ENCODE data around the gene ARHGEF4.

Gene ARHGEF4

DNA sequence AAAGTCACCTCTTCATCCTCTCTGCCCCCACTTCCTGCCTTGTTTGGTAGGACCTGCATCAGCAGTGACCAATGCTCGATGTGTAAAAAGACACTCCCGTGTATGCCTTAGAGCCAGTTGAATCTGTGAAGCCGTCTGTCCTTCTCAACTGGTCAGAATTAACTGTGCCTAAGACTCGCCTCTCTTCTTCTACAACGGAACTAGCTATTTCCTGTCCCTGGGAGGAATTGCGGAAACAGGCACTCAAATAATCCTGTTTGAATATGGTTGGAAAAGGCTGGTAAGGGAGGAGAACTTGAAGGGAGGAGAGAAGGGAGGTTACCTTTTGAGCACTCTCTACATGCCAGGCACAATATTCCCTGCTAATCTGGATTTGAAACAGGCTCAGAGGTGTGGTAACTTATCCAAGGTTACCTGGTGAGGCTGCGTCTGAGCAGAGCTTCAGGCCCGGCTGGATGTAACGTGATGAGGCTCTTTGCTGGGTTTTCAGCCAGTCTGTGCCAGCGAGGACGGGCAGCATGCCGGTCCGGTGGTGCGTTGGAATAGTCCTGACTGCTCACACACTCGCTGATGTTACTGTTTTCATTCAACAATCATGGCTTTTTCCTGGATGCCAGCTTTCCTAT lies 129.5 kb downstream of the ARHGEF4 start:
- CTCF ChIA-PET, result interaction anchor here (1.4 kb wide), 1 partner anchor 169 kb away, joined by 3 read pairs; no protein-coding TSS in a partner anchor
- POLR2A ChIA-PET, result no interaction called here
- DNase-seq (ENCODE audit: extremely low spot score), result no peak
- TF ChIP-seq, protein P1, sequence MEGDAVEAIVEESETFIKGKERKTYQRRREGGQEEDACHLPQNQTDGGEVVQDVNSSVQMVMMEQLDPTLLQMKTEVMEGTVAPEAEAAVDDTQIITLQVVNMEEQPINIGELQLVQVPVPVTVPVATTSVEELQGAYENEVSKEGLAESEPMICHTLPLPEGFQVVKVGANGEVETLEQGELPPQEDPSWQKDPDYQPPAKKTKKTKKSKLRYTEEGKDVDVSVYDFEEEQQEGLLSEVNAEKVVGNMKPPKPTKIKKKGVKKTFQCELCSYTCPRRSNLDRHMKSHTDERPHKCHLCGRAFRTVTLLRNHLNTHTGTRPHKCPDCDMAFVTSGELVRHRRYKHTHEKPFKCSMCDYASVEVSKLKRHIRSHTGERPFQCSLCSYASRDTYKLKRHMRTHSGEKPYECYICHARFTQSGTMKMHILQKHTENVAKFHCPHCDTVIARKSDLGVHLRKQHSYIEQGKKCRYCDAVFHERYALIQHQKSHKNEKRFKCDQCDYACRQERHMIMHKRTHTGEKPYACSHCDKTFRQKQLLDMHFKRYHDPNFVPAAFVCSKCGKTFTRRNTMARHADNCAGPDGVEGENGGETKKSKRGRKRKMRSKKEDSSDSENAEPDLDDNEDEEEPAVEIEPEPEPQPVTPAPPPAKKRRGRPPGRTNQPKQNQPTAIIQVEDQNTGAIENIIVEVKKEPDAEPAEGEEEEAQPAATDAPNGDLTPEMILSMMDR (IDR thresholded peaks at IDR 0.05; ENCODE audit: control extremely low read depth, extremely low read depth, low read depth, missing control alignments), result no peak

DNA sequence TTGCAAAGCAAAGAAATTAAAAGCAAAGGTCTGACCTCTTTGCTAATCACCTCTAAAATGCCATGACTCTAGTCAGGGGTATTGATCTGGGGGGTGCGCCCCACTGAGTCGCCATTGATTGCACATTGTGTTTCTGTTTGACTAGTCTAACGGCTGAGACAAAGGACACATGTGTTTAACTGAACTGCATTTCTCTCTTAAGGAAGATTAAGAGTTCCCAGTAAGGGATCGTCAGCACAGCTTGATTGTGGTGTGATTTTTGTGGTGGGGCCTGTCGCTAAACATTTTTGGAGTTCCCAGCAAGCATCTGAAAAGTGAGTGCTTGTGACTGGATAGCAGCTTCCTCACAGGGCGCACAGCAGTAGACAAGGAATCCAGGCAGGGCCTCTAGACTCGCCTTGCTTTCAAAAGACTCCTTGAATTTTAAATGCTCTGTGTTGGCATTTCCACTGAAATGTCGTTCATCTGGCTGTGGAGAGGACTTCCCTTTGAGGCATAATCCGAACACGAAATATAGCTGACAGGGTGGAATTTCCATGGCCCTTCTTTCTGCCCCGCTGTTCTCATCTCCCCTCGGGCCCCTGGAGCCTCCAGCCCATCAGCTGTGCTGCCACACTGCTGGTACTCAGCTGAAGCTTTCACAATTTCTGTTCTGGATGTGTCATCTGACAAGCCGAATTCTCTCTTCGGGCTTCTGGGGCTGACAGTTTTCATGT lies 130.2 kb downstream of the ARHGEF4 start:
- CTCF ChIA-PET, result interaction anchor here (1.4 kb wide), 1 partner anchor 169 kb away, joined by 3 read pairs; no protein-coding TSS in a partner anchor
- POLR2A ChIA-PET, result no interaction called here
- no peak for DNase-seq (ENCODE audit: extremely low spot score)
- TF ChIP-seq, protein P1 (IDR thresholded peaks at IDR 0.05; ENCODE audit: control extremely low read depth, extremely low read depth, low read depth, missing control alignments), result no peak

DNA sequence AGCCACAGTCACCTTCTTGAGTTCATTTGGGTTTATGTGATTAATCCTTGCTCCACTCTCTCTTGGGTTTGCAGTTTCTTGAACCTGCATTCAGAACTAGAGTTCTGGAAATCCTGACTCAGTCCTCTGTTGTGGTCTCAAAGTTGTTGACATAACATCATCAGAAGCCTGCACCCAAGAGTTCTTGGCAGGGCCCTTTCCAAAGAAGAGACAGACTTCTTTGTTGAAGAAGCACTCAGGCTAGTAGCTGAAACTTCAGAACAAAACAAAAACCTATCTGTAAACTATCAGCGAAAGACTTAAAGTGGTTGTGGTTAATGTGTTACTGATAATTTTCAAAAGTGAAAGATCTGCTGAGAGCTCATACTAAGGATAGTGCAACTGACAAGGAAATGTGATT lies 135.7 kb downstream of the ARHGEF4 start:
- no peak for DNase-seq (ENCODE audit: extremely low spot score)
- ChIA-PET POLR2A (no interaction called here), CTCF (interaction anchor here (1.3 kb wide), 1 partner anchor 52 kb away, joined by 4 read pairs; no protein-coding TSS in a partner anchor)
- TF ChIP-seq, protein P1 (IDR thresholded peaks at IDR 0.05; ENCODE audit: control extremely low read depth, extremely low read depth, low read depth, missing control alignments), result no peak

DNA sequence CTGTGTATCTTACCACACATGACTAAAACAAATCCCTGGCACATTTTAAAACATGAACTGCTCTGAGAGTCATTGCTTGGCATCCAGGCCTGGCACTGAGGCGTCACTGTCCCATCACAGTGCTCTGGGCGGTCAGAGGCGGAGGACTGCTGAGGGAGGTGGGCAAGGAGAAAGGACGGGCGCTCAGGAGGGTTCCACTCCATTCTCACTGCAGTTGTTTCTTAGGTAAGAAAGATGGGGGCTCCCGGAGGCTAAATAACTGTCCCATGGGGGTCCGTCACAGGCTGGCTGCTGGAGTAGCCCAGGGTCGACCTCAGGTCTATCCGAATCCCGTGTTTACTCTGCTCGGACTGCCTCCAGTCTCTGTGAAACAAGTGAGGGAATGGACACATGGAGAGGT lies 139.0 kb downstream of the ARHGEF4 start:
- TF ChIP-seq, protein P1 (IDR thresholded peaks at IDR 0.05; ENCODE audit: control extremely low read depth, extremely low read depth, low read depth, missing control alignments), result no peak
- CTCF ChIA-PET, result no interaction called here
- POLR2A ChIA-PET, result no interaction called here
- DNase-seq (ENCODE audit: extremely low spot score), result no peak

DNA sequence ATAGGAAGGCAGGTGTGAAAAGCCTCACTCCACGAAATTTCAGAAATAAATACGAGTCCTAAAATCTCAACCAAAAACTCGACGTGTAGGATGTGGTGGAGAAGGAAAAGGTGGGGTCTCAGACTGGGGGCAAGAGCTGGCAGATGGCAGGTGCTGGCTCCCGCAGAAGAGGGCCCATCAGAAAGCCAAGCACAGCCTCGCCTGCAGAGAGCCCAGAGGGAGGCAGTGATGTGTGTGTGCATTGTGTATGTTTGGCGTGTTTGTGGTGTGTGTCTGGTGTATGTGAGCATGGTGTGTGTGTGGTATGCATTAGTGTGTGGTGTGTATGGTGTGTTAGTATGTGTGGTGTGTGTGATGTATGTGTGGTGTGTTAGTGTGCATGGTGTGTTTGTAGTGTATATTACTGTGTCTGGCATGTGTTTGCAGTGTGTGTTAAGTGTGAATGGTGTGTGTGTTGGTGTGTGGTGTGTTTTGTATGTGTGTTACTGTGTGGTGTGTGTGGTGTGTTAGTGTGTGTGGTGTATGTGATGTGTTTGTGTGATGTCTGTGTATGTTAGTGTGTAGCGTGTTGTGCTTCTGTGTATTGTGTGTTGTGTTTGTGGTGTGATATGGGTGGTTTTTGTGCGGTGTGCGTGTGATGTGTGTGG lies 140.0 kb downstream of the ARHGEF4 start:
- ChIA-PET CTCF (no interaction called here), POLR2A (no interaction called here)
- DNase-seq (ENCODE audit: extremely low spot score), result no peak
- TF ChIP-seq, protein P1 (IDR thresholded peaks at IDR 0.05; ENCODE audit: control extremely low read depth, extremely low read depth, low read depth, missing control alignments), result no peak

DNA sequence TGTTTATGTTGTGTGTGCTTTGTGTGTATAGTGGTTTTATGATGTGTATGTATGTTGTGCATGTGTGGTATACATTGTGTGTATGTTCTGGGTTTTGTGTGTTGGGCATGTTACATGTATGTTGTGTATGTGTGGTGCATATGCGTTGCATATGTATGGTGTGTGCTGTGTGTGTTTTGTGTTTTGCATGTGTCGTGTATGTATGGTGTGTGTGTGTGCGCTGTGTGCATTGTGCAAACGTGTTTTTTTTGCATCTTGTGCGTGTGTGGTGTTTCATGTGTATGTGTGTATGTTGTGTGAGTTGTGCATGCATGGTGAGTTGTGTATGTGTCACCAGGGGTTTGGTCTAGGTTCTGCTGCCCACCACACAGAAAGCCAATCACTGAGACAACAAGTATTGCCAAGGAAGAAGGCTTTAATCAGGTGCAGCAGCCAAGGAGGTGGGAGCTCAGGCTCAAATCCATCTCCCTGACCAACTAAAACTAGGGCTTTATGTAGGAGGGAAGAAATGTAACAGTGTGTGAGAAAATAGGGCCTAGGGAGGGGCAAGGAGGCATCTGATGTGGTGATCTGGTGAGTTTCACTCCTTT lies 140.8 kb downstream of the ARHGEF4 start:
- no peak for DNase-seq (ENCODE audit: extremely low spot score)
- POLR2A ChIA-PET, result no interaction called here
- CTCF ChIA-PET, result no interaction called here
- TF ChIP-seq, protein P1 (IDR thresholded peaks at IDR 0.05; ENCODE audit: control extremely low read depth, extremely low read depth, low read depth, missing control alignments), result no peak
